Left cardiac atrium (tissue), 4 donors: ENCODE results near the gene PPA2. TPM values are rescaled to one million over a fixed set of nuclear protein-coding genes. Genes with fewer than 3 reads are reported as not detected.
"Not testable (repeated sequence)": the region's sequence is repeated elsewhere in the genome, so short reads cannot be mapped to it uniquely, and the experiment has no call there.

Experiments
- ATAC-seq, 2 donors: fragments of 200-7000 bp; cut with Tn5 transposase; one replicate each; pipeline ENCODE4 v1.9.1; 2020; ENCODE audit warnings: mild to moderate bottlenecking in 2 of 2, moderate library complexity in 2 of 2
- DNase-seq: peaks from one replicate; pipeline ENCODE4 v3.0.0-alpha.2; 2020
- intact Hi-C, 2 donors: fragments of 100-400 bp; cut with DNase I; formaldehyde crosslinking; loops; one replicate each; pipeline versions ENCODE4 v1.14.1 to v1.15.1; 2022 to 2023
- total RNA-seq, 2 donors: library from RNA; stranded (reverse); fragmentation: NEBNext Ultra II Directional; extraction: Animal tissue kit (Norgen Biotek cat#: 25700); gene quantifications; one replicate each; pipeline ENCODE4 v1.2.1, GENCODE V29; 2021
- donor health status: DM: no; HTN: yes; CAD: no.
- donor health status: DM: no; HTN: yes; CAD: no; lungs with severe emphysema.
- donor health status: DM: yes; HTN: yes; CAD: no.
- donor health status: Dilated cardiomyopathy.

PPA2 gene
- total RNA-seq, 2 donors from 2014 or later: 77.4 to 102 TPM

DNA sequence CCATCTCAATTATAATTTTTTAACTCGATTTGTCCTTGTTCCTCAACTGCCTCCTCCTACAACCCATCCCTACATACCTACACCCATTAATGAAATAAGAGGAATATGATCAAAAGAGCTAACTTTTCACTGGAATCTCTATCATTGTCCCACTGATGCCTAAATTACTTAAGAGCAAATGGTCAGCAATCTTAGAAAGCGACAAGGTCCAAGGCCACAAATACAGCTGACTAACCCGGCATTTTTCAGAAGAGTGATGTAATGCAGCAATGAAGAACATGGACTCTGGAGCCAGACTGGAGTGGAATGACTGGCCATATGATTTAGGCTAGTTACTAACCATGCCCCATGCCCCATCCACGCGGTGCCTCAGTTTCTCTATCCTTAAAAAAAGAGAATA is 56.2 kb downstream of the PPA2 start:
- DNase-seq: no peak
- no peak for ATAC-seq
- intact Hi-C loops: no loop called here

- intact Hi-C loops: no loop called here
Measured at GRCh38 chr4:105415281-105415744, 58.5 kb downstream of the PPA2 start.

GRCh38 chr4:105414316-105414715 is 59.5 kb downstream of the PPA2 start:
- no peak for DNase-seq
- intact Hi-C loops: no loop called here
- ATAC-seq: peak in 1 of 2 donors; percentile 8

More at GRCh38 chr4:105415281-105415744, 58.5 kb downstream of the PPA2 start:
- no peak for ATAC-seq
- DNase-seq: no peak

GRCh38 chr4:105409135-105409534 is 64.7 kb downstream of the PPA2 start:
- ATAC-seq, DNase-seq, intact Hi-C loops: not testable (repeated sequence)

DNA sequence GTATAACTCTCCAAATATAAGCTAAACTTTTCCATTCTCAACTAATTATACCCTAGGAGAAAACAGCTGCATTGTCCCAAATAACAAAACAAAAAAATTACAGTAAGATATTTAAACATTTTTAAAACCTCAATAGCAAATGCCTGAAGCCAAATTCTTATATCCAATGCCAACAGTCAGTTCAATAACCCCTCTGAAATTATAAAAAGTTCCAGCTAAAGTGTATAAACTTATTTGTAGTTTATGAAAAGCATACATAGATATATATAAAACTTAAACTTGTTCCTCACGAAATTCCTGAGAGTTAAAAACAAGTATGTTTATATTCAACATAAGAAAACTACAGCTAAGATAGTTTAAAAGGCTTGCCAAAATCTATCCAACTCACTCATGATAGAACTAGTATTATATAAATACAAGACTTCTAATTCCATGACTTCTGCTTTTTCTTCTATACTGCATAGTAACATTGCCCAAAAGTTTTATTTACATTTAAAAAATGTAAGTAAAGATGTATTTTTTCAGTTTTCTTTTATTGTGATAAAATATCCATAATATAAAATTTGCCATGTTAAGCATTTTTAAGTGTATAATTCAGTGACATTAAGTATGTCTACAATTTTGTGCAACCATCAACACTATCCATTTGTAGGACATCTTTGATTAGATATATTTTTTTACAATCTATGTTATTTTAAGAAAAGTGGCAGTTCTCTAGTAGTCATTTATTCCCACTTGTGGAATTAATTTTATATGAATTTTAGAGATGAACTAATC is 72.8 kb downstream of the PPA2 start:
- no peak for DNase-seq
- no peak for ATAC-seq
- intact Hi-C loops: no loop called here

GRCh38 chr4:105399532-105400161 is 74.2 kb downstream of the PPA2 start:
- ATAC-seq (no peak), DNase-seq (no peak)
- intact Hi-C loops: no loop called here

DNA sequence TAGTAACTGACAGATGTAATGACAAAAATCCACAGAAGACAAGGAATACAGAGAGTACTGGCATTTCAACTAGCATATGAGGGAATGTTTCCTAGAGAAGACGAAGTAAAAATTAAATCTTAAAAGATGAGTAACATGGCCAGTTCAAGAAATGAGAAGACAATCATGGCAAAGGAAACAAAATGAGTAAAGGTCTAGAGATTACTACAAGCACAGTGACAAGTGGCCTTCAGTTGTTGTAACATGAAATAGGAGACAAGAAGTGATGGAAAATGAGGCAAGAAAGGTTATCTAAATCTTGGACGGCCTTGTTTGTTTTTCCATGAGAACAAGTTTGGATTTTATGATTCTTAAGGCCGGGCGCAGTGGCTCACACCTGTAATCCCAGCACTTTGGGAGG is 81.0 kb downstream of the PPA2 start:
- DNase-seq (no peak), ATAC-seq (no peak)
- intact Hi-C loops: no loop called here

GRCh38 chr4:105389167-105389566 is 84.7 kb downstream of the PPA2 start:
- DNase-seq: no peak
- ATAC-seq: no peak
- intact Hi-C loops: no loop called here

DNA sequence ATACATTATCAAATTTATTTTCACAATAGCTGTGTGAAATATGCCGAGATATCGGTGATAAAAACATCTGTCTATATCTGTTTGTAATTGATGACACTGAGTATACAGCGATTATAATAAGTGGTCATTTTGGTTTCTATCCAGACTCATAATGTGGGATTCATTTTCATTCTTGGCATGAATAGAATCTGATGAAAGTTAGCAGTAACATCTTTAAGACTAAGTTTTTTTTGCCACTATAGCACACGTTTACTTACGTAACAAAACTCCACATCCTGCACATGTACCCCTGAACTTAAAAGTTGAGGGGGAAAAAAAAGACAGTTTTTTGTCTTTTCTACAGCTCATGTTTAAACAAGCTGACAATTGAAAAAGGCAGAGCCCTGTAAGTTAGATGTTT is 86.4 kb downstream of the PPA2 start:
- ATAC-seq (no peak), DNase-seq (no peak)
- intact Hi-C loops: no loop called here

GRCh38 chr4:105386012-105386411 is 87.8 kb downstream of the PPA2 start:
- intact Hi-C loops: no loop called here
- DNase-seq (no peak), ATAC-seq (no peak)

DNA sequence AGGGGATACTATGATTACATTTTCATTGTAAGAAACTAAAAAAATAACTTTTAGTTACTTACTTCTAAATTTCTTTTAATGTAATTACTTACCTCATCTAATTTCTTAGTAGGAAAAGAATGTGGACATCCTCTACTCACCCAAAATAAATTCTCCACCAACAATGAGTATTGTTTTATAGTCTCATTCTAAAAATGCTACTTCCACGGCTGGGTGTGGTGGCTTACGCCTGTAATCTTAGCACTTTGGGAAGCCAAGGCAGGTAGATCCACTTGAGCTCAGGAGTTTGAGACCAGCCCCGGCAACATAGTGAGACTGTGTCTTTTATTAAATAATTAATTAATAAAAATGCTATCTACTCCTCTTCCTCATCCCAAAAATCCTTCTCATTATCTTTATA is 99.8 kb downstream of the PPA2 start:
- intact Hi-C loops: loop anchor here in 1 of 2 donors (10.0 kb wide), 1 partner anchor 219 kb away; no protein-coding TSS in a partner anchor
- ATAC-seq: no peak
- no peak for DNase-seq

DNA sequence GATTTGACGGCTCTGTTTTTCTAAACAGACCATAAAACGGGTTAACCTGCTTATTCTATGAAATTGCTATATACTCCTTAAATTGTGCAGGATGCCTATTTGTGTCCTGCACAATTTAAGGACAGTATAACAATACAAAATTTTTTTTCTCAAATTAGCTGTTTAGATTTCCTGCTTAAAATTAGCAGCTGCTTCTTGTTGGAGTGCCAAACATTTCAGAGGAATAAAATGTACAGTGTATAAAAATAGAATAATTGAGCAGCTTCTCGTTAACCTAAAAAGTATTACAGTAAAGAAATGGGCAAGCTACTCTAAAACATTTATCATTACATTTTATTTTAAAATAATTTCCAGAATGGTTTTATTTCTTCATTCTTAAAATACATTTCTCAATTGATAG is 100.5 kb downstream of the PPA2 start:
- ATAC-seq: no peak
- no peak for DNase-seq
- intact Hi-C loops: loop anchor here in 1 of 2 donors (10.0 kb wide), 1 partner anchor 219 kb away; no protein-coding TSS in a partner anchor

- DNase-seq: no peak
- no peak for ATAC-seq
- intact Hi-C loops: loop anchor here in 1 of 2 donors (10.0 kb wide), 1 partner anchor 215 kb away; no protein-coding TSS in a partner anchor
Measured at GRCh38 chr4:105369988-105370387, 103.9 kb downstream of the PPA2 start.

GRCh38 chr4:105361053-105361452 is 112.8 kb downstream of the PPA2 start:
- intact Hi-C loops: no loop called here
- DNase-seq (no peak), ATAC-seq (no peak)

DNA sequence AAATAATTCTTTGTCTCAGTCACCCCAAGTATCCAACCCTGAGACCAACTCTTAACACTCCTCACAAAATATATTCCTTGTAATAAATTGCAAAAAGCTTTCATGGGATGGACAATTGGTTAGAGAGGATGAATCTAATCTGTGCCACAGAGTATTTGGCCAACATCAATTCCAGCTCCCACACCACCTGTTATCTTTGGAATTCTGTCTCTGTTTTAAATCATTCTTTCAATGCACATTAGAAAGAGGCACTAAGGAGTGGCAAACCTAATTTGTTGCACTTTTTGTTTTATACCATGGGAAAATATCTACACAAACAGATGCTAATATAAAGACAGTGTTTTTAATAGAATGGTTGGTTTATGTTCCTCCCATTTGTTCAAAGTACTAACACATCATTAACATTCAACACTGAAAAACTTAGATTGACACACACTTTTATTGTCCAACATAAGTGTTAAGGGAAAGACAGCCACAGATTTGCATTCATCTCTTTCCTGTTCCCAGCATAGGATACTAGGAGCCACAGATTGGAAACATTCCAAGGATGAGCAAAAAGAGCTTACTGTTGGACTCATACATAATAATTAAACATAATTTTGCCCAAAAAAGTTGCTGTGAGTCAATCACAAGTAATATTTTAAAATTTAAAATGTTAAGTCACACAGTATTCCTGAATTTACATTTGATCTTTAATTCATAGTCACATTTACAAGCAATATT is 116.4 kb downstream of the PPA2 start:
- DNase-seq (no peak), ATAC-seq (no peak)
- intact Hi-C loops: no loop called here

- intact Hi-C loops: no loop called here
- no peak for ATAC-seq
- DNase-seq: no peak
Measured at GRCh38 chr4:105356194-105356593, 117.7 kb downstream of the PPA2 start.

DNA sequence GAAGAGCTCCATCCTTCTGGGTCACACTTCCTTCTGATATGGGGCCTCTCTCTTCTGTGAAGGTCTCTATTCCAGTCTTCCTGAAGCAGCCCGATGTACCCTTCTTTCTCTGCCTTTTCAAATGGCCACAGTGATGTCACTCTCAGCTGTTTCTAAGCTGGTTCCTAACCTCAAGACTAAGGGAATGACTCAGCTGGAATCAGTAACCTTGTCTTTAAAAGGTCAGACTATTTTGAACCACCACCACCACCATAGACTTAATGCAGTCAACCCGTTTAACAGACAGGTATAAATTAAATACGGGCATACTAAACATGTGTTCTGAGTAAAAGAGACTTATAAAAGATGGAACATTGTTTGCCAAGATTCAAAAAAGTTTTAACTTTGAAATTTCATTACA is 121.0 kb downstream of the PPA2 start:
- intact Hi-C loops: no loop called here
- no peak for DNase-seq
- peak in 1 of 2 donors; percentile 60 for ATAC-seq

GRCh38 chr4:105351861-105352260 is 122.0 kb downstream of the PPA2 start:
- no peak for DNase-seq
- intact Hi-C loops: no loop called here
- ATAC-seq: peak; percentile 41 to 44

- DNase-seq (no peak), ATAC-seq (no peak)
- intact Hi-C loops: no loop called here
Measured at GRCh38 chr4:105350859-105351490, 122.9 kb downstream of the PPA2 start.
